Skin epidermis (tissue), 12 donors: ENCODE measurements around the gene CAPN2.

Experiments
- H3K27ac ChIP-seq, 21 experiments: fragments of 200-600 bp; sonication (generic) in 11 of 21; one replicate each; pipeline ENCODE4 v1.5.0; 2020; ENCODE audit warnings: mild to moderate bottlenecking in 3 of 21, inconsistent platforms in 2 of 21, moderate library complexity in 2 of 21
- H3K4me3 ChIP-seq, 7 experiments: fragments of 200-600 bp; sonication (generic) in 2 of 7; one replicate each; pipeline ENCODE4 v1.5.0; 2020; ENCODE audit warnings: inconsistent platforms in 2 of 7, mild to moderate bottlenecking in 2 of 7, moderate library complexity in 1 of 7

CAPN2 gene

GRCh38 chr1:223700942-223701637, 11.2 kb upstream of the CAPN2 start:
- no peak overlapping the region for H3K4me3 ChIP-seq
- peak overlapping the region in 20 of 21 experiments; percentile 5 to 88 (median 76) for H3K27ac ChIP-seq

- Histone ChIP-seq H3K27ac (peak overlapping the region in 3 of 21 experiments; percentile 34 to 82 (median 48)), H3K4me3 (no peak overlapping the region)
These were observed 9.3 kb upstream of the CAPN2 start for GRCh38 chr1:223702735-223703667.

DNA sequence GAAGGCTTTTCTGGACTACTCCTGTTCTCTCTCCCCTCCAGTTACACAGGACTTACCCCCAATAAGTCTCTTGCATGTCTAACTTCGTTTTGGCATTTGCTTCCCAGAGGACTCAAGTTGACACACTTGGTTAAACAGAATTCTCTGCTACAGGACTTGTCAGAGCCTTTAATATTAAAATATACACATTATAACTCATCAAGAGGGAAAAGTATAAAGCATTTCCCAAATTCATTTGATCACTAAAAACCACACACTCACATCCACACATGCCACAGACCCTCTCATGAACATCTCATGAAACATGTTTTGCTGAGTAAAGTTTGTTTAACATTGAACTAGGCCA, 8.7 kb upstream of the CAPN2 start:
- peak overlapping the region in 1 of 21 experiments; percentile 20 for H3K27ac ChIP-seq

DNA sequence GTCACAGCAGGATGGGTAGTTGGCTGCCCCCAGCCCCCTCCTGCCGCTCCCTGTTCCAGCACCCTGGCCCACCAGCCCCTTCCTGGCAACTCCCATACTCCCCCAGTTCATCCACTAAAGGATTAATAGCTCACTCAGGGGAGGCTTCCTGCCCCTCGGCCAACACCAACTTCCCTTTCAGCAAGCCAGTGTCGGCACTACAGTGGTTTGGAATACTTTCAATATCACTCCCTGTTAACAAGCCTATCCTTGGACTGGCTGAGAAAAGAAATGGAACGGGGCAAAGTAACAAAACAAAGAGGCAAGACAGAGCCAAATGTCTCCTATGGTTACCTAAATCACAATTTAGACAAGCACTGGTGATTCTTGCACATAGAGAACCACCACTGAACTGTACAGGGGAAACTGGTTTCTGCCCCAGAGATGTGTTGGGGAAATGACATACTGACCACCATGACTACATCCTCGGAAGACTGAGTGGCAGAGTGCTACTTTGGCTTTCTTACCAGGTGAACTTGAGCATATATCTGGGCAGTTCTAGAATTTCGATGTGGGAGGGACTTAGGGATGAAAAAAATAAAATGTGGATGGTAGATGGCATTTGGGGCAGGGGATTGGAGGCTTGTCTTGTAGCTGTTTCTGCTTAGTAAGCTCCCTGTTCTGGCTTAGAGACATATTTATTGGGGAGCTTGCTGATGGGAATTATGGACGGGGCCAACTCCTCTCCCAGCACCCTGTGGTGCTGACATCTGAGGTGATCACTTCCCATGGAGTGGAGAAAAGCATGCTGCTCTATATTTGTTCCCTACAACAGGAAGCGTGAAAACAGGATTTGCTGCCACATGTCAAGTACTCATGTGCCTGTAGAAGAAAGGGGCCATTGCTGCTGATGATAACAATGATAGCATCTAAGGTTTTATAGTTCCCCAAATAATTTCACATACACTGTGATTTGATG, 7.1 kb upstream of the CAPN2 start:
- H3K27ac ChIP-seq = peak overlapping the region in 17 of 21 experiments; percentile 17 to 89 (median 69)
- H3K4me3 ChIP-seq = no peak overlapping the region

More for the DNA sequence above, 8.7 kb upstream of the CAPN2 start:
- H3K4me3 ChIP-seq = no peak overlapping the region

GRCh38 chr1:223706077-223706973, 6.0 kb upstream of the CAPN2 start:
- Histone ChIP-seq H3K4me3 (no peak overlapping the region), H3K27ac (peak overlapping the region in 20 of 21 experiments; percentile 20 to 89 (median 70))

DNA sequence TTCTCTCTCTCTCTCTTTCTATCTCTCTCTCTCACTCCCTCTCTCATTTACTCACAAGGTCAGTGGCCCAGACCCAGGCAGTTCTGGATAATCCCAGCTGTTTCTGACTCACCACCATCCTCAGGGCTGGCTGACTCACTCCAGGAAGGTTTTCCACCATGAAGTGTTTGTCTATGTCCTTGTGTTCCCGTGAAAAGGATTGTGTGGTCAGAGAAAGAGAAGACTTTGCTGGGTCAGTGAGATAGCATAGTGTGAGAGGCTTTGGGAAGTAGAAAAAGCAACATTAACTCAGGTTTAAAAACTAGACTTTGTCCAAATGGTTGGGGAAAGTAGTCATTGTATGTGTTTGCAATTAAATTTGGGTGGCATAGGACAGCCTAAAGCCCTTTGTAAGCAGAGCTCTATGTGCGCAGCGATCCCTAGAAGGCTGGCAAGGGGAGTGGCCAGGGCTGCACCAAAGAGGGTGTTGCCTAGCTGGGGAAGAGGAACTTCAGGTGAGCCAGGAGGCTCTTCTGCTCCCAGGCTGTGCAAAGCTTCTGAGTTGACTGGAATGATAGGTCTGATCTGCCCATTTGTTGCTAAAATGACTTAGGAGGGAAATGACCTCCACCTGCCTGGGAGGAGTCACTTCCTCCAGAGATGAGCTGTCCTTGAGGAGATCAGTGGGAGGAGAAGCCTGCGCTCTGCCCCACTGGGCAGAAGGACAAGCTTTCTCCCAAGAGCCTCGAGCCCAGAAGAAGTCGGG, 4.9 kb upstream of the CAPN2 start:
- no peak overlapping the region for H3K4me3 ChIP-seq

DNA sequence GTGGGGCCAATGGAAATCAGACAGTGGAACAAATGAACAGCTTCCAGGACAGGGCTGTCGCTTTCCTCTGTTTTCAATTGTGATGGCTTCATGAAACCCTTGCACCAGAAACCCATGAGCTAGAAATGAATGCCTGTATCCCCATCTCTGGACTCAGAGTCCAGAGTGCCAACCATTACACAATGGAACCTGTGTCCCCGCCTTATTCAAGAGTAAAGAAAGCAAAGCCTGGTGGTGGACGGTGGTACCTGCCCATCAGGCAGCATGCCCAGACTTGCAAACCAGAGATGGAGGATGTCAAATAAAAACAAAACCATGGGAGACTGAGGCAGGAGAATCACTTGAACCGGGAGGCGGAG, 4.4 kb upstream of the CAPN2 start:
- H3K4me3 ChIP-seq = peak overlapping the region in 1 of 7 experiments; percentile 12
- peak overlapping the region in 20 of 21 experiments; percentile 48 to 91 (median 74) for H3K27ac ChIP-seq

More for the DNA sequence above, 4.9 kb upstream of the CAPN2 start:
- peak overlapping the region in 20 of 21 experiments; percentile 48 to 91 (median 74) for H3K27ac ChIP-seq

DNA sequence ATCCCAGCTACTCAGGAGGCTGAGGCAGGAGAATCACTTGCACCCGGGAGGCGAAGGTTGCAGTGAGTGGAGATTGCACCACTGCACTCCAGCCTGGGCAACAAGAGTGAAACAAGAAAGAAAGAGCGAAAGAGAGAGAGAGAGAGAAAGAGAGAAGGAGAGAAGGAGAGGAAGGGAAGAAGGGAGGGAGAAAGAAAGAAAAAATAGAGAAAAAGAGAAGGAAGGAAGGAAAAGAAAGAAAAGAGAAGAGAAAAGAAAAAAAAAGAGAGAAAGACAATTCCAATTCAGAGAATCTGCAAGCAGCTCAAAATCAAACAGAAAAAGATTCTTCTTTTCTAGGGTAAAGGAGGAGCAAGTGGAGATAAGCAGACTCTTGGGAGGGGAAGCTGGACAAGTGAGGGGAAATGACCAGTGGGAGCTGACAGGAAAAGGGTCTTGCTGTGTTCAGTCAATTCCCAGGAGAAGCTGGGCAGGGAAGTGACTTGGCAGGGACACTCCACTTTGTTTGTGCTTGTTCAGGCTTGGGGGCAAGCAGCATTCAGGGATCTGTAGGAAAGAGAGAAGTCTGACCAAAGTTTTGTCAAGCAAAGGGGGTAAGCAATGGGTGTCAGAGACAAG, 3.6 kb upstream of the CAPN2 start:
- H3K4me3 ChIP-seq = no peak overlapping the region
- H3K27ac ChIP-seq = peak overlapping the region in 11 of 21 experiments; percentile 0 to 91 (median 81)

- peak overlapping the region in 1 of 21 experiments; percentile 6 for H3K27ac ChIP-seq
- no peak overlapping the region for H3K4me3 ChIP-seq
These were observed 2.7 kb upstream of the CAPN2 start for GRCh38 chr1:223709598-223709997.

DNA sequence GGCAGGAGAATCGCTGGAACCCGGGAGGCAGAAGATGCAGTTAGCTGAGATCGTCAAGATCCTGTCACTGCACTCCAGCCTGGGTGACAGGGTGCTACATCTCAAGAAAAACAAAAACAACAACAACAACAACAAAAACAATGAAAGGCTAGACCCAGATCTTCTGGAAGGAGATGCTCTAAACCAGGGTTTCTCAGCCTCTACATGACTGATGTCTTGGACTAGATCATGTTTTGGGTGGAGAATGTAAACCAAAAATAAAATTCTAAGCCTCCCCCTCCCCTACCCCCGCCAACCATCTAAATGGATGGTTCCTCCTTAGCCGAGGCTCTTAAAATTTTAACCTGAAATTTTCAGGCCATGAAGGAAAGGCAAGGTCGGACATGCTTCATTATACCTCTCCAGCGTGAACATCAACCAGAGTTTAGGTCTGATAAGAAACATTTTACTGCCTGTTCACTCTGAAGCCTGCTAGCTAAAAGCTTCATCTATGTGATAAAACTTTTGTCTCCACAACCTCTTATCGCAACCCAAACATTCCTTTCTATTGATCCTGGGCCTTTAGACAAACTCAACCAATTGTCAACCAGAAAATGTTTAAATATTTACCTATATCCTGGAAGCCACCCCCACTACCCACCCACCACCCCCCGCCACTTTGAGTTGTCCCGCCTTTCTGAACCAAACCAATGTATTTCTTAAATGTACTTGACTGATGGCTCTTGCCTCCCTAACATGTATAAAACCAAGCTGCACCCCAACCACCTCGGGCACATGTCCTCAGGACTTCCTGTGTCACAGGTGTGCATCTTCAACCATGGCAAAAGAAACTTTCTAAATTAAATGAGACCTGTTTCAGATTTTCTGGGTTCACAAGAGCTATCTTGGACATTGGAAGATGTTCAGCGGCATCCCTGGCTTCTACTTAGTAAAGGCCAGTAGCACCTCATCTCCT, 1.9 kb upstream of the CAPN2 start:
- Histone ChIP-seq H3K27ac (peak overlapping the region in 2 of 21 experiments; percentile 29 to 40), H3K4me3 (no peak overlapping the region)

DNA sequence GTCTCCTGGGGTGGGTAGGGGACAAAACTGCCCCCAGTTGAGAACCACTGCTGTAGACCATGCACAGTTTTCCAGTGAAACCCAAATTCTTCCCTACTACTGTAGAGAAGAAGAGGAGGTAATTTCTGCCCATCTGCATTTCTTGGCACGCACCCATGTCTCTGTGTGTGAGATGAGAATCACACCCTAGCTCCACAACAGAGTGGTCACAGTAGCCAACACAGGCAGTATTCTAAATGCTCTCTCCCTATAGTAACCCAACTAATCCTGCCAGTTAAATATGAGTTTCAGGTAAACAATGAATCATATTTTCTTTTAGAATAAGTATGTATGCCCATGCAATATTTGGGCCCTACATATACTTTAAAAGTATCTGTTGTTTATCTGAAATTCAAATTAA, 1.2 kb upstream of the CAPN2 start:
- peak overlapping the region in 3 of 21 experiments; percentile 29 to 97 (median 40) for H3K27ac ChIP-seq
- no peak overlapping the region for H3K4me3 ChIP-seq

DNA sequence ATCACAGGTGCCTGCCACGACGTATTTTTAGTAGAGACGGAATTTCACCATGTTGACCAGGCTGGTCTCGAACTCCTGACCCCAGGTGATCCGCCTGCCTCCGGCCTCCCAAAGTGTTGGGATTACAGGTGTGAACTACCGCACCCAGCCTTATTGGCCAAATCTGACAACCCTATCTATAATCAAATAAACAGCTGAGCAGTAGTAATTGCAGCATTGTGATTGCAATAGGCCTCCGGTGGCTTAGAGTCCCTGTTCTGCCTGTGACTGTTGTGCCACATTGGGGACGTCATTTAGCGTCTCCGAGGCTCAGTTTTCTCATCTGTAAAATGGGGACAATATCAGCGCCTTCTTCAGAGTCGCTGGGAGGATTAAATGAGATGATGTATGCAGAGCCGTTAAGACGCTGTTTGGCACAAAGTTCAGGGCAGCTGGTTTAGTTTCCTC, 569 bp upstream of the CAPN2 start:
- H3K27ac ChIP-seq = peak overlapping the region; percentile 81 to 99 (median 96)
- peak overlapping the region; percentile 55 to 86 (median 77) for H3K4me3 ChIP-seq

DNA sequence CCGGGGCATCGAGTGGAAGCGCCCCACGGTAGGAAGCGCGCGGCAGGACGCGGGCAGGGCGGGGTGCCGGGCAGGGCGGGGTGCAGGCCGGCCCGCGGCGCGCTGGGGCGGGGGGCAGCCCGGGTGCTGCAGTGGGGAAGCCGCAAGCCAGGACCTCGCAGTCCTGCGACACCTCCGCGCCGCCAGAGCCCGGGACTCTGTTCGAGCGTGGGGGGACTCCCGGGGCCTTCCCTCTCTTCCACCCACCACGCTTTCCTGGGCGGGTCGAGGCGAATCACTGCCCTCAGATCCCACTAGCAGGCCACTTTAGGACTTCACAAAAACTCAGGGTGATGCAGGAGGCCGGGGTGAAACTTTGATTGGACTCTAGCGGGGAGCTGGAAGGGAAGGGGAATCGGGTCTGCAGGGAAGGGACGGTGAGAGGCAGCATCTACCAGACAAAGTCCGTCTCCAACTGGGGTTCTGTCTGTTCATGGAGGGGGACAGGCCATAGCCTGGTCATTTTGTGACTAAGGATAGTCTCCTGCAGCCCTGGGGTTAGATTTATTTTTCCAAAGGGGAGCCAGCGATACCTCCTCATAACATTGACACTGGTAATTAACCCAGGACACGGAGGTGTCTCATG, 623 bp downstream of the CAPN2 start:
- peak overlapping the region; percentile 88 to 99 (median 96) for H3K27ac ChIP-seq
- H3K4me3 ChIP-seq = peak overlapping the region; percentile 55 to 86 (median 77)

DNA sequence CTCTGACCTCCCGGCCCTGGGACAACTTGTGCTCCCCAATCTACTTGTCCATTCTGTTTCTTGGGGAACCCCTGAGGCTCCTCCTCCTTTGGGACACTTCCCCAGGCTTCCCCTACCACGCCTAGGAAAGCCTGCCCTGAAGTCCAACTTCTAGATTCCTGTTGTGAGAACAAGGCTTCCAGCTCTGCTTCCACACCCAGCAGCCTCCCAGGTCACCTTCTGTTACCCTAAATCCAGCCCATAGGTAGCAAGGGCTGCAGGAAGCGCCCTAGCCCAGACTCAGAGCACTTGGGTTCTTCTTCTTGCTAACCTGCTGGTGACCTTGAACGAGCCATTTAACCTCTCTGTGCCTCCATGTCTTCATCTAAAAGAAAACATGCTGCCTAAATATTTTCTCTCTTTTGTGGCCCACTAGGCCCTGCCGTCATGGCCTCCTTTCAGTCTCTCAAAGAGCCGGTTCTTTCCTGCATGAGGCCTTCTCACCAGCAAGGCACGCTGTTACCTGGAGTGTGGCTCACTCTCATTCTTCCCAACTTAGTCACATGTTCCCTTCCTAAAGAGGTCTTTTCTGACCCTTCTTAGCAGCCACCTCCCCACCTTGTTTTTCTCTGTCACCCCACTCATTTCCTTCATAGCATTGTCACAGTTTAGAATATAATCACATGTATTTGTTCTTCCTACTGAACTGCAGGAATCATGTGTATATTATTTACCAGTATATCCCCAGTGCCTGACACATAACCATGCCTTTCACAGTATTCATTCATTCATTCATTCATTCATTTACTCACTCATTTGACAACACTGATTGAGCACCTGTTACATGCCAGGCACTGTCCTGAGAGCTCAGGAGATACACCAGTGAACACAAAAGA, 1.4 kb downstream of the CAPN2 start:
- Histone ChIP-seq H3K4me3 (peak overlapping the region; percentile 55 to 86 (median 77)), H3K27ac (peak overlapping the region in 20 of 21 experiments; percentile 88 to 99 (median 96))

DNA sequence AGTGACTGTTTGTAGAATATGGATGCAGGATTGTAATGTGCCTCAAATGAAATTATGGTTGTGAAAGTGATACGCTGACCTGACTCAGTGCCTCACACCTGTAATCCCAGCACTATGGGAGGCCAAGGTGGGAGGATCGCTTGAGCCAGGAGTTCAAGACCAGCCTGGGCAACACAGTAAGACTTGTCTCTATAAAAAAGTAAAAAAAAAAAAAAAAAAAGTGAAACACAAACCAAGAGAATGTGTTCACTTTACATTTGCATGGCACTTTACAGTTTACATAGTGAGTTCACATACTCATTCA, 2.0 kb downstream of the CAPN2 start:
- Histone ChIP-seq H3K27ac (peak overlapping the region in 8 of 21 experiments; percentile 54 to 99 (median 96)), H3K4me3 (peak overlapping the region in 1 of 7 experiments; percentile 72)
